8988T (cell line): ENCODE results near the gene OR5M8.

Experiments
- DNase-seq: peaks from one replicate; pipeline ENCODE4 v3.0.0; 2011

Gene OR5M8

DNA sequence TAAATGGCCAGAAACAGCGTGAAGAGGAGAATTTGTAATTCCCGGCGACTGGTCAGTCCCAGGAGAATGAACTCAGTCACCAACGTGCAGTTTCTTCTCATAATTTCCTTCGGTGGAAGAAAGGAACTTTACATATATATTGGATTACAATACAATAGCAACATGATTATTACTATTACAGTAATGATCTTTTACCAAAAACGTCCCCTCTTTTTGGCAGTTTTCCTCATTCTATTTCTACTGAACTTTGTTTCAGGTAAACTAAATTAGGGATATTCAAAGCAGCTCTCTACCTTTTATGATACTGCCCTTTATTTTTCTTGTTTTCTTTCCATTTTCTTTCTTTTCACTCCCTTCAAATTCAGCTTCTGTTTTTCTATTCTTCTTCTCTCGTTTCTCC lies at the start of gene OR5M8:
TSS of gene OR5M8 (minus strand) at position 101 of the 400 bp plus-strand sequence. CDS start at position 101, 0 bp downstream.
- no peak for DNase-seq

DNA sequence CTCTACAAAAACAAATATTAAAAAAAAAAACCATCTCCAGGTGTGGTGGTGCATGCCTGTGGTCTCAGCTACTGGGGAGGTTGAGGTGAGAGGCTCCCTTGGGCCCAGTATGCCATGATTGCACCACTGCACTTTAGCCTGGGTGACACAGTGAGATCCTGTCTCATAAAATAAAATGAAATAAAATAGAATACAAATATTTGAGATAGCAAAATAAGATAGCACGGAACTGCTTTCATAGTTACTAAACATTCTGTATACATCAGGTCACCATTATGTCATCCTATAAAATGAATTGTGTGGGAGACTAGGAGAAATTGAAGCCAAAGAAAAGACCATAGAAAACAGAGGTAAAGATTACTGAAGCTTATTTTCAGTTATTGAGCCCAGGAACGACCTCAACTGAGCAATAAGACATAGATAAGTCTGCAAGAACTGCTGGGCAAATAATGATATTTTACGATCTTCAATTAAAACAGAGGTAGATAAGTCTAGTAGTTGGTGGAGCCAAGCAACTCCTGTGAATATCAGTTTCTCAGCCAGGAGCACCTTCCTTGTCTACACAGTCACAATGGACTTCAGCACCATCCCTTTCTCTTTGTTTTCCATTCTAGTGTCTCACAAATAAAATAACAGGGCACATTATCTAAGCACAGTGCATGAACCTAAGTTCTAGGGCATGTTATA lies 42.0 kb upstream of the OR5M8 start:
- DNase-seq = no peak

DNA sequence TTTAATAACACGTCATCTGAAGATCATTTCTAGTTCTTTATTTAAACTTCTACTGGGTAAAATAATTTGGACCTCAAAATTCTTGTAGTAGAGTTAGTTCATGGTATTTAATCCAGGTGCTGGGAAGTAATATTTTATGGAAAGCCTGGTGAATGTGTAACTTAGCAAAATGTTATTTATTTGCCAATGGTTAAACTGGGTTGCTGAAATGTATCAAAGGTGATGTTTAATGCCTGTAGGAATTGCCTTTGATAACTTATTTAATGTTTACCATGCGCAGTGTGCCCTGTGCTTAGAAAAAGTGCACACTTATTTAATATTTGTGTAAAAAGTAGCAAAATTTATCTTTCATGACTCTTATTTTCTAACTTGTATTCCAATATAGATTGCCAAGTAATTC lies 40.7 kb upstream of the OR5M8 start:
- no peak for DNase-seq

DNA sequence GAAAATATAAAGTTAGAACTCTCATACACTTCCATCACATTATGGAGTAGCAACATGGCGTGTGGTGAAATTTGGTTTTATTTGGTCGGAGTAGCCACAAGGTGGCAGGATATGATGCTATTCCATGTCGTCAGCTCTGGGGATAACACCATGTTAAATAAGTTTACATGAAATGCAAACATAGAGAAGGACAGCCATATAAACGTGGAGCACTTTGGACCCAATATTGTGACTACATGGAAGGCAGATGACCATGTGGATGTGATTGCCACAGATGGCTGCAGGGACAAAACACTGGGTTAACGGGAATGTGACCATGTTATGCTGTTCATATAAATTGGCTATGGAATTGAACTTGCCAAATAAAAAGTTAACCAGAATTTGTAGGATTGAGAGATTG lies 30.8 kb upstream of the OR5M8 start:
- no peak for DNase-seq

DNA sequence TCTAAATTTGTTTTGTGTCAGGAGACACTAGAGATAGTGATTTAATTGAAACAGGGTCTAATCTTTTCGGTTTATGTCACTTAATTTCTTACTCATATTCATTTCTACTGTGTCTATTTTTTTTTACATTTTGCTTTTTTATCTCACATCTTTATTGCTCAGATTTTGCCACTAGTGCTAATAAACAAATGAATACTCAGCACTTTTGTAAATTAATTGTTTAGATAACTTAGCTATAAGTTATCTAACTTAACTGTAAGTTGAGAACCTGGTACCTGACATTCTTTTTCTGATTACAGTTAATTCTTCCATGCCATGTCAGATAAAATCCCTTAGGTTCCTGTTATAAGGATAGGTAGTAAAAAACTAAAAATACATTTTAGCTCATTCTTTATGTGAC lies 22.1 kb upstream of the OR5M8 start:
- DNase-seq = no peak

DNA sequence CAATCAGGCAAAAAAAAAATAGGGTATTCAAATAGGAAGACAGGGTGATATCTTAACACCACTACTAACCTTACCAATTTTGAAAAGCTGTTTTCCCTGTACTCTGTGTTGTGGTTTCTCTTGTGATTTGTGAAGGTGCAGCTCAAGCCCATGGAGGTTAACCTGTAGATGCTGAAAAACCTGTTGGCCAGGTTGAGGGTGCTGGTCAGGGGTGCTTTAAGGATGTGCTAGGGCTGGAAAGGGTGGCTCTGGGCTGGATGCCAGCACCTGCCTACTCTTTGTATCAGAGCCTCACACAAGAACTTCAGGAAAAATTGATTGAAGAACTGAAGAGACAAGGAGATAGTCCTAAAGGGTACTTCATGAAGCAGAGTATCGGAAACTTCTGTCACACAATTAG lies 18.3 kb upstream of the OR5M8 start:
- DNase-seq = no peak

DNA sequence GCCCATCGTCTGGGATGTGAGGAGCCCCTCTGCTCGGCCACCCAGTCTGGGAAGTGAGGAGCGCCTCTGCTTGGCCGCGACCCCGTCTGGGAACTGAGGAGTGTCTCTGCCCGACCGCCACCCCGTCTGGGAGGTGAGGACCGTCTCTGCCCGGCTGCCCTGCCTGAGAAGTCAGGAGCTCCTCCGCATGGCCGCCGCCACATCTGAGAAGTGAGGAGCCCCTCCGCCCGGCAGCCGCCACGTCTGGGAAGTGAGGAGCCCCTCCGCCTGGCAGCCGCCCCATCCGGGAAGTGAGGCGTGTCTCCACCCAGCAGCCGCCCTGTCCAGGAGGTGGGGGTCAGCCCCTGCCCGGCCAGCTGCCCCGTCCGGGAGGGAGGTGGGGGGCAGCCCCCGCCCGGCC lies 5.8 kb upstream of the OR5M8 start:
- no peak for DNase-seq

DNA sequence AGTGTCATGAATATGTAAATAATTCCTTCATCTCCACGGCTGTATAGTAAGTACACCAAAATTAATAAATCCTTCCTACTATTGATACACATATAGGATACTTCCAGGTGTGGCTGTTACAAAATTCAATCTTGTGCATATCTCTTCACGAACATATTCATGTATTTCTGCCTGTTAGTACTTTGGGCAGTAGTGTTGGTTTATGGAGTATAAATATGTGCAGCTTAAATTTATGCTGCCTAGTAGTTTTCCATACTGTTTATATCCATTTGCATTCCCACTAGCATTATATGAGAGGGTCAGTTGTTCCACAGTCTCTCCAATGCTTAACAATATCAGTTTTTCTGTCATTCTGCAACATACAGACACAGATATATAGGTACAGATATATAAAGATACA lies 3.9 kb upstream of the OR5M8 start:
- no peak for DNase-seq

DNA sequence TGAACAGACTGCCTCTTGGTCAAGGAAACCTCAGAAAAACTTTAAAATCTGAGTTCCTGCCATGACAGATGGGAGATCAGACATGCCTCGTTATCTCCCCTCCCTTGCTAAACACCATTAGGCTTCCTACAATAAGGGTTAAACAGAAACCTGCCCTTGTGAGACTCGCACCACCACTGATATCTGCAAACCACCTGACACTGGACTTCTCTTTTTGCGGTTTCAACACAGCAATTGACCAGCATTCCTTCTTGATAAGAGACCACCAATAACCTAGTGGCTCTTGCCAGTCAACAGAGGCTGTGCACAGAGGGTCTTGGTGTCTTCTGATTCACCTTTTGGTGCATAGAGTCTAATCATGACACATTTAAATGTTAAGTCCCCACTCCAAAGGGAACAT lies 4.4 kb downstream of the OR5M8 start:
- DNase-seq = no peak

DNA sequence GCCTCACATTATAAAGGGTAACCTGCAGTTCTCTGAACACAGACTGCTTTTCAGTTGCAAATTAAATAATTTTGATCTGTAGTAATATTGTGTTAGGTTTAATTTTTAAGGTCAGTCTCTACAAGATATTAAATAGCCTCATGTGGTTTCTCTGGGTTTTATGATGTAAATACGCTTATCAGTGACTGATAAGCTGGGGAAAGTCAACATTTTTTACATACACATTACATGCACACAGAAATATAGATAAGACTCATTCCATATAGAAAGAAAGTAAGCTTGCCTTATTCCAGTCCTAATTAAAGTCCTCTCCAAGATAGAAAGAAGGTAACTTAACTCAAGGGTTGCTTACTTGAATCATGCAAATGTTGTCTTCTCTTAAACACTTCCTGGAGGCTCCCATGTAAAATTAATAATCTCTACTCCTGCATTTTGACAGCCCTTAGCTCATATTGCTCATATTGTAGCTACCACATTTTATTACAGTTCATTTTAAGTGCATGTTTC lies 16.4 kb downstream of the OR5M8 start:
- no peak for DNase-seq

DNA sequence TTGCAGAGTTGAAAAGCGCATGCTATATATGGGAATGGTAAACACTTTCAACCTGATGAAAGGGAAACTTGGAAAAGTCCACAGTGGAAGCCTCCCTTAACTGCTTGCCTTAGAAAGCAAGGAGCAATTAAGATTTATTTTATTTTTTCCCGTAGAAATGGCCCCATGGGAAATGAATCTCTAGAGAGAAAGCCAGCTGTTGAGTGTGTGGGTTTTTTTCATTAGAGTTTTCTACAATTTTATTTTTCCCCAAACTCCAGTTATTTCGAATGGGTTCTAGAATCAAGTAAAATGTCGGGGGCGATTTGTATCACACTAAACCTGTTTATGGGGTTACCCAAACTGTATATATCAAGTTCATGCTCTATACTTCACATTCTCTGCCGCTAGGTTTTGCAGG lies 17.9 kb downstream of the OR5M8 start, which contains the start of gene OR5M3:
TSS of gene OR5M3 (minus strand) at position 101 of the 400 bp plus-strand sequence. CDS start 2,855 bp downstream, outside the sequence.
- no peak for DNase-seq

DNA sequence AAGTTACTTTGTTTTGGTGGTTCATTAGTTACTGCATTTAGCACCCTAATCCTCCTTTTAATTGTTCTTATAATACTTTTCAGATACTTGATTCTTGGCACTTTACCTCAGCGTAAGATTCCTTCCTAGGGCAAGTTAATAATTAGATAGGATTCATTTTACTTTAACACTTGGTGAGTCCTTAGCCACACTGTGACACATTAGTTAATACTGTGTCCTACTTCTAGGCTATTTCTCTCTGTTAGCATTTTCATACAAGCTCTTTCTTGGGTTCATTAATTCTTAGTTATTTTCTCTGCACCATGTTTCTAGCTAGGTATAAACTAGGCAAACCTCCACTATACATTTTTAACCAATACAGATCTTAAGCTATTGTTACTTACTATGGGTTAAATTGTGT lies 34.1 kb downstream of the OR5M8 start:
- DNase-seq = no peak

DNA sequence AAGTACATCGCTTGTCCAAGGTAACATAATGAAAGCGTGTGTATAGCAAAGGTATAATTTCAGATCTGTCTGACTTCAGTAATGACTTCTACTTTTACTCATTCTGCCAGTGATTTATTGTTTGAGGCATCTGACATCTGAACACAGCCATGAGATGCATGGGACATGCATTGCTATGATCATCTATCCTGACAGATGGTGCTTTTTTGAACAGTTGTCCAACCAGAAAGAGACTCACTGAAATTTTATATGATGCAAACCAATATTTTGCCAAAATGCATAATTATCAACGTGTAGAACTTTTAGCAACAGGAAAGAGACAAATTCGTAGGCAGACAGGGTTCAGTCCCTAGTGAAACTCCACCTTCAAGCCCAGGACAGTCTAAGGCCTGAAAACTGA lies 37.6 kb downstream of the OR5M8 start:
- no peak for DNase-seq
